ENCODE data around the gene FAM210A. TPM values are rescaled to one million over a fixed set of nuclear protein-coding genes. Genes with fewer than 3 reads are reported as not detected.

Gene FAM210A
- total and polyA plus RNA-seq, 2 experiments from 2014 or later = 17.2 to 17.9 TPM

GRCh38 chr18:13715330-13715729 lies 11.0 kb downstream of the FAM210A start (continued):
- TF ChIP-seq, protein P1, sequence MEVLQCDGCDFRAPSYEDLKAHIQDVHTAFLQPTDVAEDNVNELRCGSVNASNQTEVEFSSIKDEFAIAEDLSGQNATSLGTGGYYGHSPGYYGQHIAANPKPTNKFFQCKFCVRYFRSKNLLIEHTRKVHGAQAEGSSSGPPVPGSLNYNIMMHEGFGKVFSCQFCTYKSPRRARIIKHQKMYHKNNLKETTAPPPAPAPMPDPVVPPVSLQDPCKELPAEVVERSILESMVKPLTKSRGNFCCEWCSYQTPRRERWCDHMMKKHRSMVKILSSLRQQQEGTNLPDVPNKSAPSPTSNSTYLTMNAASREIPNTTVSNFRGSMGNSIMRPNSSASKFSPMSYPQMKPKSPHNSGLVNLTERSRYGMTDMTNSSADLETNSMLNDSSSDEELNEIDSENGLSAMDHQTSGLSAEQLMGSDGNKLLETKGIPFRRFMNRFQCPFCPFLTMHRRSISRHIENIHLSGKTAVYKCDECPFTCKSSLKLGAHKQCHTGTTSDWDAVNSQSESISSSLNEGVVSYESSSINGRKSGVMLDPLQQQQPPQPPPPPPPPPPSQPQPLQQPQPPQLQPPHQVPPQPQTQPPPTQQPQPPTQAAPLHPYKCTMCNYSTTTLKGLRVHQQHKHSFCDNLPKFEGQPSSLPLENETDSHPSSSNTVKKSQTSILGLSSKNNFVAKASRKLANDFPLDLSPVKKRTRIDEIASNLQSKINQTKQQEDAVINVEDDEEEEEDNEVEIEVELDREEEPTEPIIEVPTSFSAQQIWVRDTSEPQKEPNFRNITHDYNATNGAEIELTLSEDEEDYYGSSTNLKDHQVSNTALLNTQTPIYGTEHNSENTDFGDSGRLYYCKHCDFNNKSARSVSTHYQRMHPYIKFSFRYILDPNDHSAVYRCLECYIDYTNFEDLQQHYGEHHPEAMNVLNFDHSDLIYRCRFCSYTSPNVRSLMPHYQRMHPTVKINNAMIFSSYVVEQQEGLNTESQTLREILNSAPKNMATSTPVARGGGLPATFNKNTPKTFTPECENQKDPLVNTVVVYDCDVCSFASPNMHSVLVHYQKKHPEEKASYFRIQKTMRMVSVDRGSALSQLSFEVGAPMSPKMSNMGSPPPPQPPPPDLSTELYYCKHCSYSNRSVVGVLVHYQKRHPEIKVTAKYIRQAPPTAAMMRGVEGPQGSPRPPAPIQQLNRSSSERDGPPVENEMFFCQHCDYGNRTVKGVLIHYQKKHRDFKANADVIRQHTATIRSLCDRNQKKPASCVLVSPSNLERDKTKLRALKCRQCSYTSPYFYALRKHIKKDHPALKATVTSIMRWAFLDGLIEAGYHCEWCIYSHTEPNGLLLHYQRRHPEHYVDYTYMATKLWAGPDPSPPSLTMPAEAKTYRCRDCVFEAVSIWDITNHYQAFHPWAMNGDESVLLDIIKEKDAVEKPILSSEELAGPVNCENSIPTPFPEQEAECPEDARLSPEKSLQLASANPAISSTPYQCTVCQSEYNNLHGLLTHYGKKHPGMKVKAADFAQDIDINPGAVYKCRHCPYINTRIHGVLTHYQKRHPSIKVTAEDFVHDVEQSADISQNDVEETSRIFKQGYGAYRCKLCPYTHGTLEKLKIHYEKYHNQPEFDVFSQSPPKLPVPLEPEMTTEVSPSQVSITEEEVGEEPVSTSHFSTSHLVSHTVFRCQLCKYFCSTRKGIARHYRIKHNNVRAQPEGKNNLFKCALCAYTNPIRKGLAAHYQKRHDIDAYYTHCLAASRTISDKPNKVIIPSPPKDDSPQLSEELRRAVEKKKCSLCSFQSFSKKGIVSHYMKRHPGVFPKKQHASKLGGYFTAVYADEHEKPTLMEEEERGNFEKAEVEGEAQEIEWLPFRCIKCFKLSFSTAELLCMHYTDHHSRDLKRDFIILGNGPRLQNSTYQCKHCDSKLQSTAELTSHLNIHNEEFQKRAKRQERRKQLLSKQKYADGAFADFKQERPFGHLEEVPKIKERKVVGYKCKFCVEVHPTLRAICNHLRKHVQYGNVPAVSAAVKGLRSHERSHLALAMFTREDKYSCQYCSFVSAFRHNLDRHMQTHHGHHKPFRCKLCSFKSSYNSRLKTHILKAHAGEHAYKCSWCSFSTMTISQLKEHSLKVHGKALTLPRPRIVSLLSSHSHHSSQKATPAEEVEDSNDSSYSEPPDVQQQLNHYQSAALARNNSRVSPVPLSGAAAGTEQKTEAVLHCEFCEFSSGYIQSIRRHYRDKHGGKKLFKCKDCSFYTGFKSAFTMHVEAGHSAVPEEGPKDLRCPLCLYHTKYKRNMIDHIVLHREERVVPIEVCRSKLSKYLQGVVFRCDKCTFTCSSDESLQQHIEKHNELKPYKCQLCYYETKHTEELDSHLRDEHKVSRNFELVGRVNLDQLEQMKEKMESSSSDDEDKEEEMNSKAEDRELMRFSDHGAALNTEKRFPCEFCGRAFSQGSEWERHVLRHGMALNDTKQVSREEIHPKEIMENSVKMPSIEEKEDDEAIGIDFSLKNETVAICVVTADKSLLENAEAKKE (CRISPR knock-in tag; IDR thresholded peaks at IDR 0.05) = no peak
- TF ChIP-seq CTCF (conservative IDR thresholded peaks at IDR 0.05; ENCODE audit: low read depth in 2 of 2) (no peak), ZNF331 (CRISPR knock-in tag; IDR thresholded peaks at IDR 0.05; ENCODE audit: low read depth) (no peak), POLR2AphosphoS5 (IDR thresholded peaks at IDR 0.05; ENCODE audit: low read depth) (no peak)
- TF ChIP-seq, protein P2, sequence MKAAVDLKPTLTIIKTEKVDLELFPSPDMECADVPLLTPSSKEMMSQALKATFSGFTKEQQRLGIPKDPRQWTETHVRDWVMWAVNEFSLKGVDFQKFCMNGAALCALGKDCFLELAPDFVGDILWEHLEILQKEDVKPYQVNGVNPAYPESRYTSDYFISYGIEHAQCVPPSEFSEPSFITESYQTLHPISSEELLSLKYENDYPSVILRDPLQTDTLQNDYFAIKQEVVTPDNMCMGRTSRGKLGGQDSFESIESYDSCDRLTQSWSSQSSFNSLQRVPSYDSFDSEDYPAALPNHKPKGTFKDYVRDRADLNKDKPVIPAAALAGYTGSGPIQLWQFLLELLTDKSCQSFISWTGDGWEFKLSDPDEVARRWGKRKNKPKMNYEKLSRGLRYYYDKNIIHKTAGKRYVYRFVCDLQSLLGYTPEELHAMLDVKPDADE (IDR thresholded peaks at IDR 0.05) = no peak

GRCh38 chr18:13713455-13714055 lies 12.8 kb downstream of the FAM210A start:
- Mint-ChIP-seq H3K4me1 (peaks cover 19% of the 10 kb centered on the region), H3K9me3 (peaks cover 8% of the 10 kb centered on the region; the same call in 2 of the 3 replicates), H3K4me3 (no peak overlapping the region), H3K36me3 (ENCODE audit: low read depth) (peaks cover 20% of the 10 kb centered on the region), H3K27ac (no peak overlapping the region), H3K27me3 (ENCODE audit: insufficient read depth, low read depth, poor library complexity) (peaks cover 2% of the 10 kb centered on the region)
- TF ChIP-seq JUNB (IDR thresholded peaks at IDR 0.05; ENCODE audit: unreplicated experiment) = no peak
- TF ChIP-seq EZH2 (IDR thresholded peaks at IDR 0.05; ENCODE audit: low read depth, unreplicated experiment) = no peak
- no peak overlapping the region for H3K4me3 ChIP-seq
- peaks cover 96% of the 10 kb centered on the region for H3K79me2 ChIP-seq (replicated peaks; ENCODE audit: insufficient read depth)
- no peaks in the 10 kb centered on the region for H3K27me3 ChIP-seq (ENCODE audit: insufficient read depth)
- peaks cover 9% of the 10 kb centered on the region; the same call in 1 of the 2 replicates for H4K20me1 ChIP-seq (replicated peaks; ENCODE audit: insufficient read depth)
- H3K27ac ChIP-seq (ENCODE audit: low read depth) = no peak overlapping the region
- H3K4me1 ChIP-seq (ENCODE audit: insufficient read depth) = peaks cover 9% of the 10 kb centered on the region; the same call in 1 of the 2 replicates
- H3K36me3 ChIP-seq (ENCODE audit: insufficient read depth) = no peaks in the 10 kb centered on the region
- no peaks in the 10 kb centered on the region for H3K9me2 ChIP-seq (ENCODE audit: insufficient read depth)
- ATAC-seq (peak; percentile 38; the same call in 2 of the 3 replicates), DNase-seq (ENCODE audit: low spot score) (no peak)
- no peak overlapping the region for H2AFZ ChIP-seq
- no peaks in the 10 kb centered on the region for H3F3A ChIP-seq (replicated peaks; ENCODE audit: low read depth)
- H3K4me2 ChIP-seq = no peak overlapping the region

All from GM23338 (cell line).